HG03469 (cell line): Measurements from ENCODE around the gene KCNE3.

Experiments used
- ATAC-seq: cut with Tn5 transposase; IDR thresholded peaks from one replicate; pipeline ENCODE4 v1.9.1; 2021; ENCODE audit warnings: mild to moderate bottlenecking, moderate library complexity, moderate number of reproducible peaks; ENCODE audit not compliant: unreplicated experiment

The KCNE3 gene

DNA sequence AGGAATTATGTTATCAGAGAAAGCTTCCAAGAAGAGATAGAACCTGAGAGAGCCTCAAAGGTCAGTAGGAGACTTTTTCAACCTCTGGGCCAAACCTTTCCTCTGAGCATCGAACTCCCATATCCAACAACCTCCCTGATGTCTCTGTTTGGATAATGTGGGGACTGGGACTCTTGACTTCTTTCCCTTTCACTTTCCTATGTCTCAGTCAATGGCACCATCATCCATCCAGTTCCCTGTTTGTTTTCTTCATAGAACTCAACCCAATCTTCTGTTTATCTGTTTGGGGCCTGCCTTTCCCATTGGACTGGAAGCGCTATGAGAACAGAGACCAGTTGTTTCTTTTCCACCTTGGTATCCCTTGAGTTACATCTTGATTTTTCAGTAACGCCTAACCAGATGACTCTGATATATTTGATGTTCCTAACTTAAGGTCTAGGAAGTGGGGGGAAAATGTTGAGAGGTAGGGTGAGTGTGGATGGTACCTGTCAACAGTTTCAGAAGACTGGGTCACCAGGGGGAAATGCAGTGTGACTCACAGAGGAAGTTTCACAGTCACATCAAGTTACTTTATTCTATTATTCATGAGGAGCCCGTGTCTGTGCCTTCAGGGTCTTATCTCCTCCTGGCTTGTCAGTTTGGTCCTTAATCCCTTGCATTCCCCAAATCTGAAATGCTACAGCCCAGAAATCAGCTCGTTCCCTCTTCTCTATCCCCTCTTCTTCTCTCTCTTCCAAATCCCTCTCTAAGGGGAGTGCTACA lies 4.5 kb upstream of the KCNE3 start:
- ATAC-seq, result no peak

DNA sequence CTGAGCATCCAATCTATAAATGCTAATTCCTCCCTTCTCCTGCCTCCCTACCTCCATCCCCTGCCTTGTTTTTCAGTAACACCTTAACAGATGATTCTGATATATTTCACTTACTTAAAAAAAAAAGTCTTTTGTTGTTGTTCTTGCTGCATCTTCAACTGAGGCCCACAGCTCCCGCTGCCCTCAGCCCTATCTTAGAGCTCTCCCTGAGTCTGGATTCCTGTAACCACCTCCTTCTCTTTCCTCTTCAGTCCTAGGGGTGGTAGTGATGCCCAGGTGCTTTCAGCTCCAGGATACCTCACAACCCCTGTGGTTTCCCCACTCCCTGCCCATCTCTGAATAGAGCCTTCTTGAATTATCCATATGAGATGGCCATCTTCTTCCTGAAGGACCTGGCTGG lies 3.7 kb upstream of the KCNE3 start:
- ATAC-seq, result no peak

DNA sequence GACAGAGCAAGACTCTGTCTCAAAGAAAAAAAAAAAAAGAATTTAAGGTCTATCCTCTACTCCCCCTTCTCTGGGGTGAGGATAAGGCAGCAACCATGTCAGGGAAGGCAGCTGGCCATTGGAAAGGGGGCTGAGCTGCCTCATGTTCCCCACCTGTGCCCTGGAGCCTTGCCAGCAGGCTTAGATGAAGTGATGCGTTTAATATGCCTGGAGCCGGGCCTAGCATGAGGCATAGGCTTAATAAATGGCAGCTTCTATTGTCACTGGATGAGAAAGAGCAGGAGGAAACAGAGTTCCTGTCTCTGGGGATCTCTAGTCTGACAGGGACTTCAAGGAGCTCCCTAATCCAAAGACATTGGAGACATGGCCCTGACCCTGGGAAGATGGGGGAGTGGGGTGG lies 3.2 kb upstream of the KCNE3 start:
- no peak for ATAC-seq

DNA sequence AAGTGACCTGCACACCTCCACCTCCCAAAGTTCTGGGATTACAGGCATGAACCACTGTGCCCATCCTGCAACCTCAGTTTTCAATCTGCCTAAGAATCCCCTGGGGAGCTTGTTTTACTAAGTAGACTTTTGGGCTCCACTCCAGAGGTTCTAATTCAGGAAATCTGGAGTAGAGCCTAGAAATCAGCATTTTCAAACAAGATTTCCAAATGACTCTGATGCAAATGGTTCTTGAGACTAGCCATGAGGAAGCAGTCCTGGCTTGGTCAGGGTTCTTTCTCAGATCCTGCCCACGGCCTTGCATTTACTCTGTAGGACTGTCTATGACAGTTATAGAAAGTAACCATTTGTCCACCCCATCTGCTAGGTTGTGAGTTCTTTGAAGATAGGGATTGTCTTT lies 1.6 kb upstream of the KCNE3 start:
- no peak for ATAC-seq

DNA sequence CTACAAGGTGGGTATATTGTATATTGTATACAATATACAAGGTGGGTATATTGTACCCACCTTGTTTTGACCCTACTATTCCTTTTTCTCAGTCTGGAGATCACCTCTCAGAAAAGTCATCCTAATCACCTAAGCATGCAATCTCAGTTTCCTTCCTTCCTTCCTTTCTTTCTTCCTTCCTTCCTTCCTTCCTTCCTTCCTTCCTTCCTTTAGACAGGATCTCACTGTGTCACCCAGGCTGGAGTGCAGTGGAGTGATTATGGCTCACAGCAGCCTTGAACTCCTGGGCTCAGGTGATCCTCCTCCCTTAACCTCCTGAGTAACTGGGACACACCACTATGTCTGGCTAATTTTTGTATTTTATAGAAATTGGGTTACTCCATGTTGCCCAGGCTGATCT lies 1.2 kb upstream of the KCNE3 start:
- no peak for ATAC-seq

DNA sequence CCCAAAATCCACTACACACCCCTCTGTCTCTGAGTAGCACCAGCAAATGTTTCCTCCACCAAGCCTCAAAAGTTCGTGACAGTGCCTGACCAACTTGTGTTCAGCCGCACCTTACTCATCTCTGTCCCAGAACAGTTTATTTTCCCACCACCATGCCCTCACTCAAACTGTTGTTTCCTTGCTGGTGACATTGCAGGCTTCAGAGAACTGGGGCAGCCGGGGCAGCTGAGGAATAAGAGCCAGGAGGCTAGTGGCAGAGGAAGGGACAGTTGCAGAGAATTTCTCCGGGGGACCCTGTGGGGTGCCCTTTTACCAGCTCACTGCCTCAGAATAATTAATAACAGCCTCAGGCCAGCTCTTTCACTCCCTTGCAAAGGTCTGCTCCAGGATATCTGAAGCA lies 709 bp upstream of the KCNE3 start:
- no peak for ATAC-seq

DNA sequence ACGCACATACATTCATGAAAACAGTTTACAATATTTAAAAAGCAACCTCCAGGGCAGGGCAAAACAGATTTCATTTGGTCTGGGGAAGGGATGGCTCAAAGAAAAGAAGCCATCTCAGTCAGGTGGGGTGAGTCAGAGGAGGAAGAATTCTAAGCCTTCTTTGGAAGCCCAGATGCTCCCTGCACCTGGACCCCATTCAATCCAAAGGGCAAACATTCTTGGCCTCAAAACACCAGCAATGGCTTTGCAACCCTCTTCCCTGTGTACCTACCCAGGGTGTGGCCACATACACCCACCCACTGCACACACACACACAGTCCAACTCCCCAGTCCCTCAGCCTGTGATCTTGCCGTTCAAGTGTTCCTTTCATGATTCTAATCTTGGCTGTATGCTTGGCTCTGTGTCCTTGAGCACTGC lies 2.0 kb downstream of the KCNE3 start:
- no peak for ATAC-seq

DNA sequence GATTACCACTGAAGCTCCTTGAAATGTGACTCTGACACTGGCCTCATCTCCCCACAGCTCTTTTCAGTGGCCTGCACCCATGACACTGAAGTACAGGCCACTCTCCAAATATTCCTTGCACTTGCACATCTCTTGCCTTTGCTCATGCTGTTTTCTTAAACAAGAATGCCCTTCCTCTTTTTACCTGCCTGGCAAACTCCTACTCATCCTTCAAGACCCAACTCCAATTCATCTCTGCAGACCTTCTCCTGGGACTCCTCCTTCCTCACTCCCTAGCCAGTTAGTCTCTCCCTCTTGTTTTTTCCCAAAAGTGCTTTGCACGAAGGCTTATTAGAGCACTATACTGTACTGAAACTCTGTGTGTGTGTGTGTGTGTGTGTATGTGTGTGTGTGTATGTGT lies 2.6 kb downstream of the KCNE3 start:
- ATAC-seq, result no peak

DNA sequence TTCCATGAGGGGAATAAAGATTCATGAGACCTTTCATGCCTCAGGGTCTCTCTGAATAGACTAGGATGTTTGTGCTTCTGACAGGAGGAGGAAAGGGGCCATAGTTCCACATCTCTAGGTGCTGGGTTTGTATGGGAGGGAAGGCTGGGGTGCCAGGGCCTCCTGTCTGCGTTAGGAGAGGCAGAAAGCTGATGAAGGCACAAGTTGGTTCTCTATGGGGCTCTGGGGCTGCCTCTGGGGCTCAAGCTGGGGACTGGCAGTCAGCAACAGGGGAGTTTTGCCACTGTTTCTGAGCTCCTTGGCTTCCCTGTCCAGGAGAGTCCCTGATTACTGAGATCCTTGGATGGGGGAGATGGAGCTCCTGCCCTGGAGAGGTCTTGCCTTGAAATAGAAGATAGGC lies 4.1 kb downstream of the KCNE3 start:
- ATAC-seq, result no peak

DNA sequence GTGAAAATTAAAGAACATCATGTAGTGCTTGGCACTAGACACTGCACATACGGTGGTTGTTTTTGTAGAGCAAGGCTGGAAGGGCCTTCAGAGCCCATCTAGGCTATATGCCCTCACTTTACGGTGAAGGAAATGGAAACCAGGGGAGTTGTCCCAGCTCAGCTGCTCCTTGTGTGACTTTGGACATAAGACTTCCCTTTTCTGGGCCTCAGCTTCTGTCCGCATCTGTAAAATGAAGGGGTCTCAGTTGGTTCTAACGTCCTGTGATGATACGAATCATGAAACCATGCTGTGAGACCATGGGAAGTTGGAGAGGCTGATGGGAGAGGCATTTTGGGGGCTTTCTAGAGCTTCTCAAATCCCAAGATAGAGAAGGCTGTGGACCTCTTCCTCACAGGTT lies 4.7 kb downstream of the KCNE3 start:
- ATAC-seq, result no peak

DNA sequence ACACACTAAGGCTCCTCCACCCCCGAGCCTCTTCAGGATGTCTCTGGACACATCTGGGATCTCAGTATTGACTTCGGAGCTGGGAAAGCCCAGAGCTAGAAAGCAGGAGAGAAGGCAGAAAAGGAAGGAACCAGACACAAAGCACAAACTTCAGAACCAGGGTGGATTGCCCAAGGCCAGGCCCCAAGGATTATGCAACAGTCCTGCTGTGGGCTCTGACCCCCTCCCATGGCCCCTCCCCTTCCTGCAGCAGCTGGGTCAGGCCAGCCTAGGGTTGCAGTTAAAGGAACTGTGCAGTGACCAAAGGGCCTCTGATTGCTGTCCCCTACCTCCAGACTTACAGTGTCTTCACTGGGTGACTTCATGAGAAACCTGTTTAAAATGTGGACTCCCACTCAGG lies 5.3 kb downstream of the KCNE3 start:
- ATAC-seq, result no peak

DNA sequence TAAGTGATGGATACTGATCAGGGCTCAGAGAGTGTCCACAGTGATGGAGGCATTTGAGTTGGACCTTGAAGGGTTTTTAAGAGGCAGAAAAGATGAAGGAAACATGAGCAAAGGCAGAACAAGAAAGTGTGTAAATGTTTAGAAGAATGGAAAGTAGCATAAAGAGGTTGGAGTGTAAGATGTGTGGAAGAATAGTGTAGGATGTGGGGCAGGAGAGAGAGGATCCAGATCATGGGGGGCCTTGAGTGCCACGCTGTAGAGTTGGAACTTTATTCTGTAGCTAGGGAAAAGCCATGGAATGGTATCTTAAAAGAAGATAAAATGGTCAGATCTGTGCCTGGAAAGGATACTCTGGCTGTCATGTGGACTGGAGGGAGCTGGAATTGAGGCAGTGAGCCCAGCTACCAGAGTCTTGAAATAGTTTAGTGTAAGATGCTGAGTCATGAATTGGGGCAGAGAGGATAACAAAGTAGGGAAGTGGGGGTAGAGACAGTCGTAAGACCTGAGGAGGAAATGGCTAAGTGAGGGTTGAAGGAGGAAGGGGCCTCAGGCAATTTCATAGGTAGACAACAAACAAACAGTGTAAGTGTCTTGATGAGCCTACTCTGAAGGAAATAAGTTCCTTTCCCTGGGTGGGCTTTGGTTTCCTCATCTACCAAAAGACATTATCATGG lies 6.7 kb downstream of the KCNE3 start:
- no peak for ATAC-seq

DNA sequence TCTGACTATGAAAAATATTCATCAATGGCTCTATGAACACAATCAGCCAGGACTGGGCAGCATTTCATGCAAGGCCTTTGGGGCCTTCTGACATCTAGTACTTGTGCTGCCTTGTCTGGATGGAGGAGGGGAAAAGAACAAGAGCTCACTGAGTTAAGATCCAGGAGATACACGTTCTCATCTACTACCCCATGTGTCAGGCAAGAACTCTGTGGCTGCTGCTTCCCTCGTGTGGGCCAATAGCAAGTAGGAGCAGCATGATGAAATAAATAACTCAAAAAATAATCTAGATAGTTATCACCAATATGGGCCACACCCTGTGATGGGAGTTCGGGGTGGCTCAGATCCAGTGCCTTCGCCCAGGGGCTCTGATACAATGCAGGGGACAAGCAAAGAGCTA lies 7.3 kb downstream of the KCNE3 start:
- no peak for ATAC-seq

DNA sequence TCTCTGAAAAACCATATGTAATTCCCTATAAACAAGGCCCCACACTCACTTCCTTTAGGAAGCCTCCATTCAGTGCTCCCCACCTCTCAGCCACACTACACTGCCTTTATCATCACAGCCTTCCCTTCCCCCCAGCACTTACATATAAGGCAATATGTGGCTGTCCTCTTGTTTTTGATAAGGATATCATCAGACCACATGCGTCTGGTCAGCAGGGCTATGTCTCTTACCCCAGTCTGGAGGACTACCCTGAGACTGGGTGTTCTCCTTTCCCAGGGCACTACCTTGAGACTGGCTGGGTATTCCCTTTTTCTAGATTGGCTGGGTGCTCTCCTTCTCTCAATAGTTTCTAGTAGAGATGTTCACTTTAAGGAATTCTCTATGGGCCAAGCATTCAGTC lies 7.8 kb downstream of the KCNE3 start:
- ATAC-seq, result no peak

DNA sequence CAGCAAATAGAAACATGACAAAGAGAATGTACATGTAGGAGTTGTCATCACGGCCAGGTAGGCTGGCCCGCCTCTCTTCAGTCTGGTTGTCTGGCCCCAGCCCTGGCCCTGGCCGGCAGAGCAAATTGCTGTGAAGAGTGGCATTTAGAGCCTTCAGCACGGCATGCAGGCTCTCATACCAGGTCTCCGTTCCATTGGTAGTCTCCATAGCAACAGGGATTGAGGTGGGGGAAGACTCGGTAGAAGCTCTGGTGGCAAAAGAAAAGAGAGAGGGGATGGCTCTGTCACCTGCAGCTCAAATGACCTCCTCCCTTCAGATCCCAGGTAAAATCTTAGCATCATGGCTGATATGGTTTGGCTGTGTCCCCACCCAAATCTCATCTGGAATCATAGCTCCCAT lies 10.0 kb downstream of the KCNE3 start:
- no peak for ATAC-seq

DNA sequence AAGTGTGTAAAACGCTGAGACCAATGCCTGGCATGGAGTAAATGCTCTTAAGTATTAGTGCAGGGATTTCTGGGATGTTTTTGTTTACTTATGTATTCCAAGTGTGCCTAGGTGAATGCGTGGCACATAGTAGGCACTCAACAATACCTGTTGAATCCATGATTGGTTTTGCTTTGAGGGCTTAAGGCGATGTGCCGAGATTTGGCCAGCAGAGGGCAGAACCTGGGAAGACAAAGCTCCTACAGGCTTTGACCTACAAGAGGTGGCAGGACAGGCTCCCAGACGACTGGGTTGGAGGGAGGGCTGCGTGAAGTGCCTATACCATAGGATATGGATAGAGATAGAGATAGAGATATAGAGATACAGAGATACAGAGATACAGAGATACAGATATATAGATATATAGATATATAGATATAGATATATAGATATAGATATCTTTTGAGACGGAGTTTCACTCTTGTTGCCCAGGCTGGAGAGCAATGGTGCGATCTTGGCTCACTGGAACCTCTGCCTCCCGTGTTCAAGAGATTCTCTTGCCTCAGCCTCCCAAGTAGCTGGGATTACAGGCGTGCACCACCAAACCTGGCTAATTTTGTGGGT lies 13.9 kb downstream of the KCNE3 start:
- ATAC-seq, result no peak

DNA sequence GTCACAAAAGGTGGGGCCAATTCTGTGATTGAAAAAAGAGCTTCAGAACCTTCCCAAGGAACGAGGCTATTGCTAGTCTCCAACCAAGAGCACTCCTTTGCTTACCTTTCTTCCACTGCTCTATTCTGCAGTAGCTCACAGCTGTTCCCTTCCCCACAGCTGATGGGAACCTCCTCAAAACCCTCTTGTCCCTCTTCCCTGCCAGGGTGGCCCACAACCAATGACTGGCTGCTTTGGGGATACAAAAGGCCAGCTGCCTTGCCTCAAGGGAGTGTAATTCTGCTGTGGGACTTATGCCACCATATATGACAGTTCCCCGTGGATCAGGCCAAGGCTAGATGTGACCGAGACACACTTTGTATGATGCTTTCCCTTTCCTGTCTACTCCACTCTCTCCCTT lies 15.0 kb downstream of the KCNE3 start:
- ATAC-seq, result no peak

DNA sequence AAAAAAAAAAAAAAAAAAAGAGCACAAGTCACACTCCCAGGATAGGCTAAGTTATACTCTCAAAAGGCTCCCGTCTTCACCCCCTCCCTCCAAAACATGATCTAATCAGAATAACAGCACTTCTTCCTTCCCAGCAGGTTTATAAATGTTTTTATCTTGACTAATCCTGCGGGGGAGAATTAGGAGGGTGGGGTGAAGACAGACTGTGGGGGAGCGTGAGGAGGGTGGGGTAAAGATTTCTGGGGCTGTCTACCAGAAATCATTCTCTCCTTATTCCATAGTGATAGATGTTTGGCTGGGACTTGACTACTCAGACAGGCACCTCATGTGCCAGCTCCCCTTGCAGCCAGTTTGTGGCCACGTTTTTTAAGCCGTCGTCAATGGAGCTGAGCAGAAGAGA lies 17.0 kb downstream of the KCNE3 start:
- no peak for ATAC-seq

DNA sequence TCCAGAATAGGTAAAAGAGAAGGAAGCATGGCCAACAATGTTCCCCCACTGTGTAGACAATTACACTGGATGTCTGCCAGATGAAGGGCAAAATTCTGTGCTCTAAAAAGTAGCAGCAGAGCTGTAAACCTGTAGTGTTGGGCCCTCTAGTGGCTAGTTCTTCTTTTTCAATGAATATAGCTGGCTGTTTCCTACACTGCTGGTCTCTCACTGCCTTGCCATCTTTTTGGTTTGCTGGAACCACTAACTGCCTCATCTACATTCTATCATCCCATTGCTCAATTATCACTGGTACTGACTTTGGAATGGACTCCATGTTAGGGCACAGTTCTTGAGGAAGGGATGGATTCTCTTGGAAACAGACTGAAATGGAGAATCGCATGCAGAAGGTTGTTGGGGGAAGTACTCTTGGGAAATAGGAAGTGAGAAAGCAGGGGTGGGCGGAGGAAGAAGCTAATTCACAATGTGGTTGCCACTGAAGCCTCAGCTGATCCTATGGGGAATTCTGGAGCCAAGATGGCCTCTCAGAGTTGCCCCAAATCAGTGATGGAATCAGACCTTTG lies 17.9 kb downstream of the KCNE3 start:
- peak; percentile 52 for ATAC-seq

DNA sequence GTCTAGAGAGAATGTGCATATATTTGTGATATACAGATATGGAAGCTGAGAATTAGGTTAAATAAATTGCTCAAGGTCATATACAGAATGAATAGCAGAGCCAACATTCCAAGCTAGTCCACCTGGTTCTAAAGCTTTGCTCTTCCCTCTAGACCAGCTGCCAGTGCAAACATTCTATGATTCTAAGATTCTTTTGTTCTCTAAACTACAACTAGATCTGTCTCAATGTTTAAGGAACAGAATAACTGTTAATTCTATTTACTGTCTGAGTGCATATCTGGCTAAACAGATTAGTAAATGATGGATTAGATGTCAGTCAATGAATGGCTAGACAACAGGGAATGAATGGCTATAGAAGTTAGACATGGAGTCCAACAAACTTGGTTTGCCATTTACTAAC lies 19.6 kb downstream of the KCNE3 start:
- ATAC-seq, result no peak

DNA sequence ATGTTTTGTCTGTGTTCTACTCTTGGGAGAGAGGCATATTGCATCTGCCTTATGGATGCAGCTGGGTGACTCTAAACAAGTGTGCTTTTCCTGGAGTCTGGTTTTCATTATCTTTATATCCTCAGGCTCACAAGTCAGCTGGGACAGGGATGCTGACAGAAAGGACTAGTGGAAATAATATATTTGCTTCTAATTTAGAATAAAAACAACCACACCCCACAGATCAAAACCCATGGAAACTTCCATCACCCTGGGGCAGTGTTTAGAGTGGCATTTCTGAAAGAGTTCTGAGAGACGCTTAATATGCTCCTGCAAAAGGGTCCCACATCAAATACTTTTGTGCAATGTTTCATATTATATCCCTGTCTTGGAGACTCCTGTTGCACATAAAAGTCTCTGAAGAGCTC lies 20.8 kb downstream of the KCNE3 start:
- ATAC-seq, result no peak
